Activated naive CD8-positive, alpha-beta T cell treated with anti-CD3 and anti-CD28 coated beads, Interleukin-2, amount 50 U/mL, for 24 hours (primary cell): Measurements from ENCODE around the gene ATG10.
"Not testable (repeated sequence)": the region's sequence is repeated elsewhere in the genome, so short reads cannot be mapped to it uniquely, and the experiment has no call there.

Experiments used
- ATAC-seq: fragments of 150-1000 bp; cut with Tn5 transposase; one replicate; pipeline ENCODE4 v1.10.0; 2021
- DNase-seq: peaks from one replicate; pipeline ENCODE4 v3.0.0; 2021
- H3K27ac Mint-ChIP-seq: one replicate; pipeline ENCODE4 v1.8.0; 2021; ENCODE audit warnings: mild to moderate bottlenecking, mixed read lengths
- H3K27me3 Mint-ChIP-seq: one replicate; pipeline ENCODE4 v1.8.0; 2021; ENCODE audit warnings: mixed read lengths
- H3K36me3 Mint-ChIP-seq: one replicate; pipeline ENCODE4 v1.8.0; 2021; ENCODE audit warnings: low read depth, mixed read lengths
- H3K4me1 Mint-ChIP-seq: one replicate; pipeline ENCODE4 v1.8.0; 2021; ENCODE audit warnings: mixed read lengths
- H3K4me3 Mint-ChIP-seq: one replicate; pipeline ENCODE4 v1.8.0; 2021; ENCODE audit warnings: mild to moderate bottlenecking, moderate library complexity, mixed read lengths
- H3K9me3 Mint-ChIP-seq: one replicate; pipeline ENCODE4 v1.8.0; 2021; ENCODE audit warnings: mixed read lengths

Gene ATG10

DNA sequence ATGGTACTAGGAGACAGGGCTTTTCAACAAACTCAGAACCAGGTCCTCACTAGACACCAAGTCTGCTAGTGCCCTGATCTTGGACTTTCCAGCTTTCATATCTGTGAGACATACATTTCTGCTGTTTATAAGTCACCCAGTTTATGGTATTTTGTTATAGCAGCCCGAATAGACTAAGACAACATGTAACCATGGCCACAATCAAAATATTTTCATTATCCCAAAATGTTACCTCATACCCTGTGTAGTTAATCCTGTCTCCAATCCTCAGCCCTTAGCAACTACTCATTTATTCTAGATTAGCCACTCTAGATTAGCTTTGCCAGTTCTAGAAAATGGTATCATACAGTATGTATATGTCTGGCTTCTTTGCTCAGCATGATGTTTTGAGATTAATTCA is 6.3 kb upstream of the ATG10 start:
- Mint-ChIP-seq H3K27ac (no peak overlapping the region), H3K36me3 (no peaks in the 10 kb centered on the region), H3K4me1 (no peaks in the 10 kb centered on the region), H3K27me3 (no peaks in the 10 kb centered on the region), H3K4me3 (no peak overlapping the region), H3K9me3 (no peaks in the 10 kb centered on the region)
- DNase-seq (no peak), ATAC-seq (no peak)

DNA sequence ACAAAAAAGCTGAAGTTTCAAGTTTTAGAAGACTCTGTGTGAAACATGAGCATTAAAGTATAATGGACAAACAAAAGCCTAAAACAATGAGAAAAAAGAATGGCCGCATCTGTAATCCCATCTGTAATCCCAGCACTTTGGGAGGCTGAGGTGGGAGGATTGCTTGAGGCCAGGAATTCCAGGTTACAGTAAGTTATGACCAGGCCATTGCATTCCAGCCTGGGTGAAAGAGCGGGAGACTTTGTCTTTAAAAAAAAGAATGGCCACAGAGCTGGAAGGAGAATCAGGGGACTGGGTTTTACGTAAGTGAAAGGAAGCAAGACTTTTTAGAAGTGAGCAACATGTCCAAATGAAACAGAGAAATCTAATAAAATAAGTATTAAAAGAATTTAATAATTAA is 2.6 kb upstream of the ATG10 start:
- Mint-ChIP-seq H3K27ac (no peak overlapping the region), H3K9me3 (no peaks in the 10 kb centered on the region), H3K4me1 (peaks cover 25% of the 10 kb centered on the region), H3K4me3 (no peak overlapping the region), H3K27me3 (no peaks in the 10 kb centered on the region), H3K36me3 (no peaks in the 10 kb centered on the region)
- DNase-seq, result no peak
- no peak for ATAC-seq

DNA sequence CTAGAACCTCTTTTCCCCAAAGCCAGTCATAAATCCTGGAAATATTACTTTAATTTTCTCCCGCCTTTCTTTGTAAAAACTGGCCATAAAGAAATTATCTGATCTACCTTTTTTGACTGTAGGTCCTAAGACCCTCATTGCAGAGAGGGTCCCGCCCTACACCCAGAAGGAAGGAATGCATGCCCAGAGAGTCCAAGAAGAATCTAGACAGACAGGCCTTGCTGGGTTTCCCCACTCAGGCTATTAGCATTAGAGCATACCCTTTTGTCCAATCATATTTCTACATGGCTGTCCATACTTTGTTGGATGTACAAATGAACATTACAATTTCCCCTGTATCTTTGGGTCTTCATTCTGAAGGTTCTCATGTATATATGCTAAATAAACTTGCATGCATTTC is 1.9 kb upstream of the ATG10 start:
- ATAC-seq (no peak), DNase-seq (no peak)
- H3K4me3 Mint-ChIP-seq, result no peak overlapping the region
- H3K27me3 Mint-ChIP-seq, result no peaks in the 10 kb centered on the region
- H3K36me3 Mint-ChIP-seq, result no peaks in the 10 kb centered on the region
- no peak overlapping the region for H3K27ac Mint-ChIP-seq
- no peaks in the 10 kb centered on the region for H3K9me3 Mint-ChIP-seq
- peaks cover 29% of the 10 kb centered on the region for H3K4me1 Mint-ChIP-seq

DNA sequence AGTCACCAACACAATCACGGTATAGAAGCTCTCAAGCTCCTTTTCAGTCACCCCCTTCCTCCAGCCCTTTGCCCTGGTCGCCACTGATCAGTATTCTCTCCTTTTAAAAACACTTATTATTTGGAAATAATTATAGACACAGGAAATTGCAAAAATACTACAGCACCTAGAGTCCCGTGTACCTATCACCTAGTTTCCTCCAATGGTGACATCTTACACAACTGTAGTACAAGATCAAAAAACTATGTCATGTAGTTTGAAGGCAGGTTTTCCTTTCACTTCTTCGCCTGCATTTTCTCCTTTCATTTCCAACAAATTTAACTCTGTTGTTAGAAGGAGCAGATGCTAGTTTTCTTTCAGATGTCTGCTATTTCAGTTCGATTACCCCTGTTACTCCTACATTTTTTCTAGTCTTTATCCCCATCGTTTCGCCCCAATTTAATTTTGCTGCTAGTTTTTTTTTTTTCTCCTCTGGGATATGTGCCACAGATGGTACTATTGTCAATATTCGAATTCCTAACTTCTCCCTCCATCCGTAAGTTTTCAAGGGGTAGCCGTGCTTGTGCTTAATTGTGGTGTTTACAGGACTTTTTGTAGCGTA is 612 bp upstream of the ATG10 start:
- no peak for ATAC-seq
- no peaks in the 10 kb centered on the region for H3K27me3 Mint-ChIP-seq
- H3K4me1 Mint-ChIP-seq, result peaks cover 29% of the 10 kb centered on the region
- peak overlapping the region; percentile 89 for H3K4me3 Mint-ChIP-seq
- H3K9me3 Mint-ChIP-seq, result no peaks in the 10 kb centered on the region
- peak; percentile 7 for DNase-seq
- peak overlapping the region; percentile 91 for H3K27ac Mint-ChIP-seq
- no peaks in the 10 kb centered on the region for H3K36me3 Mint-ChIP-seq

DNA sequence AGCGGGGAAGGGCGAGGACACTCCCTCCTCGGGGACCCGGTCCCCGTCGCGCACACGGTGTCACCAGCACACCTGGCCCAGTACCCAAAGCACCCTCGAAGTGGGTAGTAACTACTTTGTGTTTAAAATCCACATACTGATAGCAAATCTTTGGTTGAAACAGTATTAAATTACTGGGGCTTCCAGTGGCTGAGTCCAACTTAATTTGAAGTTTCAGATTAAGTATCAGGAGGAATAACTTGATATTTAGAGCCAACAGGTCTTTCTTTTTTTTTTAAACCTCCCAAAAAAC is 615 bp downstream of the ATG10 start:
- DNase-seq, result no peak
- H3K36me3 Mint-ChIP-seq, result peaks cover 6% of the 10 kb centered on the region
- H3K4me1 Mint-ChIP-seq, result peaks cover 29% of the 10 kb centered on the region
- no peak for ATAC-seq
- H3K4me3 Mint-ChIP-seq, result peak overlapping the region; percentile 78
- H3K27me3 Mint-ChIP-seq, result no peaks in the 10 kb centered on the region
- peak overlapping the region; percentile 55 for H3K27ac Mint-ChIP-seq
- no peaks in the 10 kb centered on the region for H3K9me3 Mint-ChIP-seq

DNA sequence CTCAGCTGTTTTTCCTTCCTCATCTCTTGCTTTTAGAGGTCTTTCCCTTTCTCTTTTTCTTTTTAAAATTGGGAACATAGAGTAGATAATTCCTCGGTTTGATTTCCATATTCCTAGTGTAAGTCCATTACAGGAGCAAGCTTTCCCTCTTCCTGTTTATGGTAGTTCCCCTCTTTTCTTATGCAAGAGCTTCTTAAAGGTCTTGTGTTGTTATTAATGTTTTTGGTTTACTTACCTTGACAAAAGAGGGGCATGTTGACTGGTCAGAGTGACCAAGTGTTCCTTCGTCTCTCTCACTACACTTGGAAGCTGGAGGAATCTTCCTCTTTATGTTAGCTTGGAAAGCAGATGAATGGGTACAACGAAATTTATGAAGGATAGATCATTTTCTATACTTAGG is 8.3 kb downstream of the ATG10 start:
- ATAC-seq, result no peak
- Mint-ChIP-seq H3K27me3 (no peaks in the 10 kb centered on the region), H3K27ac (no peak overlapping the region), H3K4me3 (no peak overlapping the region), H3K4me1 (no peaks in the 10 kb centered on the region), H3K36me3 (peaks cover 32% of the 10 kb centered on the region), H3K9me3 (no peaks in the 10 kb centered on the region)
- no peak for DNase-seq

DNA sequence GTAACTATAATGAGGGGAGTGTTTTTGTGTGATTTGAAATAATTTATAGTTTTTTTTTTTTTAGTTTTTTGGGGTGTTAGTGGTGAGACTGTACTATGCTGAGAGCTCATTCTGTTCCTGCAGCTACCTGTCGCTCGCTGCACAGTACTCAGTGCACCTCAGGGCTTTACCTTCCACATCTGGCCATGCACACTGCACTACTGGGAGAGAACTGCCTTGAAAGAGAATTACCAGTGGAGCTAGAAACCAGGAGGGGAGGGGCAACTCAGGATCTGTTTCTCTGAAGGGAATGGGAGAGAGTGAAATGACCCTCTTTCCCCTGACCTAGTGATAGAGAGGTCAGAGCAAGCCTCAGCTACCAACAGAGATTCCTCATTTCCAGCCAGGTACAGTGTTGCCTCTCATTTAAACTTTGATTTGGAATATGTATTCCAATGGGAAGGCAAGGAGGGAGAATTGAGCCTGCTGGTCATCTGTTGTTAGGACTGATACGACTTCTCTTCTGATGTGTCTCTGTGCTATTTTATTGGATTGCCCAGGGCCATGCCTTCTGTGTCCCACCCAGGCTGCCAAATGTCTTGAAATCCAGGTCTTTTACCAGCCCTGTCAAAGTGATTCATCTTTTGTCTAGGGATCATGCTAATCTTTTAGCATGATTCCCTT is 8.9 kb downstream of the ATG10 start:
- ATAC-seq (no peak), DNase-seq (no peak)
- no peaks in the 10 kb centered on the region for H3K27me3 Mint-ChIP-seq
- no peaks in the 10 kb centered on the region for H3K9me3 Mint-ChIP-seq
- no peak overlapping the region for H3K27ac Mint-ChIP-seq
- H3K4me3 Mint-ChIP-seq, result no peak overlapping the region
- peaks cover 34% of the 10 kb centered on the region for H3K36me3 Mint-ChIP-seq
- no peaks in the 10 kb centered on the region for H3K4me1 Mint-ChIP-seq

DNA sequence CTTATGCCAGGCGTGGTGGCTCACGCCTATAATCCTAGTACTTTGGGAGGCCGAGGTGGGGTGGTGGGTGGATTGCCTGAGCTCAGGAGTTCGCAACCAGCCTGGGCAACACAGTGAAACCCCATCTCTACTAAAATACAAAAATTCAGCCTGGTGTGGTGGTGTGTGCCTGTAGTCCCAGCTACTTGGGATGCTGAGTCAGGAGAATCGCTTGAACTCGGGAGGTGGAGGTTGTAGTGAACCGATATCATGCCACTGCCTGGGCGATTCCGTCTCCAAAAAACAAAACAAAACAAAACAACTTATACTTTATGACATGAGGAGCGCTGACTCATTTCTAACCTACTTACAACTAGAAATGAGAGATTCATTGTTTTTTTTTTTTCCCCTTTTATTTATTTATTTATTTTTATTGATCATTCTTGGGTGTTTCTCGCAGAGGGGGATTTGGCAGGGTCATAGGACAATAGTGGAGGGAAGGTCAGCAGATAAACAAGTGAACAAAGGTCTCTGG is 10.4 kb downstream of the ATG10 start:
- DNase-seq, H3K4me3 Mint-ChIP-seq, H3K27me3 Mint-ChIP-seq, H3K27ac Mint-ChIP-seq, H3K4me1 Mint-ChIP-seq, ATAC-seq, H3K9me3 Mint-ChIP-seq: not testable (repeated sequence)
- peaks cover 33% of the 10 kb centered on the region for H3K36me3 Mint-ChIP-seq

DNA sequence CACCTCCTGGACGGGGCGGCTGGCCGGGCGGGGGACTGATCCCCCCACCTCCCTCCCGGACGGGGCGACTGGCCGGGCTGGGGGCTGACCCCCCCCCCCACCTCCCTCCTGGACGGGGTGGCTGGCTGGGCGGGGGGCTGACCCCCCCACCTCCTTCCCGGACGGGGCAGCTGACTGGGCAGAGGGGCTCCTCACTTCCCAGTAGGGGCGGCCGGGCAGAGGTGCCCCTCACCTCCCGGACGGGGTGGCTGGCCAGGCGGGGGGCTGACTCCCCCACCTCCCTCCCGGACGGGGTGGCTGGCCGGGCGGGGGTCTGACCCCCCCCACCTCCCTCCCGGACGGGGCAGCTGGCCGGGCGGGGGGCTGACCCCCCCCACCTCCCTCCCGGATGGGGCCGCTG is 11.3 kb downstream of the ATG10 start:
- not testable (repeated sequence) for H3K27ac Mint-ChIP-seq, H3K4me1 Mint-ChIP-seq, H3K4me3 Mint-ChIP-seq, H3K27me3 Mint-ChIP-seq, DNase-seq, H3K9me3 Mint-ChIP-seq, ATAC-seq
- peaks cover 29% of the 10 kb centered on the region for H3K36me3 Mint-ChIP-seq

DNA sequence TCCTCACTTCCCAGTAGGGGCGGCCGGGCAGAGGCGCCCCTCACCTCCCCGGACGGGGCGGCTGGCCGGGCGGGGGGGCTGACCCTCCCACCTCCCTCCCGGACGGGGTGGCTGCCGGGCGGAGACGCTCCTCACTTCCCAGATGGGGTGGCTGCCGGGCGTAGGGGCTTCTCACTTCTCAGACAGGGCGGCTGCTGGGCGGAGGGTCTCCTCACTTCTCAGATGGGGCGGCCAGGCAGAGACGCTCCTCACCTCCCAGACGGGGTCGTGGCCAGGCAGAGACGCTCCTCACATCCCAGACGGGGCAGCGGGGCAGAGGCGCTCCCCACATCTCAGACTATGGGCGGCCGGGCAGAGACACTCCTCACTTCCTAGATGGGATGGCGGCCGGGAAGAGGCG is 11.7 kb downstream of the ATG10 start:
- not testable (repeated sequence) for DNase-seq, ATAC-seq, H3K4me3 Mint-ChIP-seq, H3K4me1 Mint-ChIP-seq, H3K27me3 Mint-ChIP-seq, H3K27ac Mint-ChIP-seq, H3K9me3 Mint-ChIP-seq
- peaks cover 25% of the 10 kb centered on the region for H3K36me3 Mint-ChIP-seq

DNA sequence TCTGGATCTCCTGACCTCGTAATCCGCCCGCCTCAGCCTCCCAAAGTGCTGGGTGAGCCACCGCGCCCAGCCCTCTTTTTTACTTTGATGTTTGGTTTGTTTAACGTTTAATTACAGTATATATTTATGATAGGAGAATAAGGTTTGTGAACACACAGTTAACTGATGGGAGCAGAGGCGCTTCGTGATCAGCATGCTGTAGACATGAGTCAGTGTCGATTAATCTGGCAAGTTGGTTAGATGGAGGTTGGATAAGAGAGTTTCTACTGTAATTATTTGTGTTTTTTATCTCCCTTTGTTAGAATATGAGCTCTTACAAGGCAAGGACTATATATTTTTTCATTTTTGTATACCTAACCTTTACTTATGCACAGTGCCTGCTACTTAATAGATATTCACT is 14.3 kb downstream of the ATG10 start:
- ATAC-seq (no peak), DNase-seq (no peak)
- no peaks in the 10 kb centered on the region for H3K27me3 Mint-ChIP-seq
- no peak overlapping the region for H3K4me3 Mint-ChIP-seq
- no peaks in the 10 kb centered on the region for H3K4me1 Mint-ChIP-seq
- H3K9me3 Mint-ChIP-seq, result no peaks in the 10 kb centered on the region
- no peak overlapping the region for H3K27ac Mint-ChIP-seq
- H3K36me3 Mint-ChIP-seq, result peaks cover 19% of the 10 kb centered on the region

DNA sequence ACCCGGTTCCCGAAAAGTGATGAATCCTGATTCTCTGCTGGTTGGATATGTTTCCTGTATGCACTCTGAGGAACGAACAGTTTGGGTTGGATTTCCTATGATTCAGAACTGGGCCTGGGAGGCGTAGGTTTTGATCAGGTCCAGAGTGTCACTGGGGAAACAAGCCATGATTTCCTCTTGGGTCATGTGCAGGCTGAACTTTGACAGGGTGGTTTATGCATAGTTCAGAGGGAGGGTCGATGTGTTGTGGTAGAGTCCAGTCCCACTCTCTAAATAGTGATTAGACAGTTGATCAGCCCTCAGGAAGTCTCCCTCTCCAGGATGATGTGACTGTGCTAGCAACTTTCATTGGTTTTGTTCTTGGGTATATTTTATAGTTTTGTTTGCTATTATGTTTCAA is 17.4 kb downstream of the ATG10 start:
- Mint-ChIP-seq H3K9me3 (no peaks in the 10 kb centered on the region), H3K4me3 (no peak overlapping the region), H3K36me3 (peaks cover 17% of the 10 kb centered on the region), H3K27ac (no peak overlapping the region), H3K4me1 (peaks cover under 1% of the 10 kb centered on the region), H3K27me3 (no peaks in the 10 kb centered on the region)
- no peak for DNase-seq
- no peak for ATAC-seq

DNA sequence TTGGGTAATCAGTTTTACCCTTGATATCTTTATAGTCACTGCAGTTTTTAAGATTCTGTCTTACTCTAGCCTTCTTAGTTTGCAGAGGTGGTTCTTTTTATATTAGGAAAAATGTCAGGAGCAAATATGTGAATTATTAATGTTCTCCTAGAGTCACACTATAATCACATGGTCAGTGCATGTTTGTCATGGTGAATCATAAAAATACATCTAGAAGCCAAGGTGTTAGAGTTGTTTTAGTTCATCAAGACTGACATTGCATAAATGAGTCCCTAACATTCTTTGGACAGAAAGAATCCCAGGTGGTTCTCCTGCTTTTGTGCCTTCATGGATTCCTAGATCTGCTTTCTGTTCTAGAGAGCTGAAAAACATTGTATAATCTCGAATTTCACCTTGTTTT is 22.9 kb downstream of the ATG10 start:
- peaks cover 26% of the 10 kb centered on the region for H3K9me3 Mint-ChIP-seq
- DNase-seq, result no peak
- ATAC-seq, result no peak
- peaks cover 5% of the 10 kb centered on the region for H3K4me1 Mint-ChIP-seq
- no peaks in the 10 kb centered on the region for H3K27me3 Mint-ChIP-seq
- peaks cover 44% of the 10 kb centered on the region for H3K36me3 Mint-ChIP-seq
- no peak overlapping the region for H3K27ac Mint-ChIP-seq
- no peak overlapping the region for H3K4me3 Mint-ChIP-seq

DNA sequence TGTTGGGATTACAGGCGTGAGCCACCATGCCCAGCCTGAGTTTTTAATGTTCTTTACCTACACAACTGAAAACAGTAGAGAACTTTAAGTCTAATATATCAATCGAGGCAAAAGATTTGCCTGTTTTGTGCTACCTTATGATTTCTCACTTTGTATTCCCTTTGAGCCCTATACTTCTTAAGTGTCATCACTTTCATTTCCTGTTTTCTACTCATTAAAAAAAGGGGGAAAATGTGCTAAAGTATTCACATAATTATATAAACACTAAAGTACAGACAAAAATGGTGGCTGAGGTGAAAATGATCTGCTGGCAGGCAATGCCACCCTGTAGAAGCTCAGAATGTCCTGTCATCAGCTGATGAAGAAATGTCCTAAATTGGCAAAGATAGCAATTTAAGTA is 23.6 kb downstream of the ATG10 start:
- H3K4me3 Mint-ChIP-seq, result no peak overlapping the region
- no peak overlapping the region for H3K27ac Mint-ChIP-seq
- peaks cover 47% of the 10 kb centered on the region for H3K36me3 Mint-ChIP-seq
- peaks cover 30% of the 10 kb centered on the region for H3K9me3 Mint-ChIP-seq
- H3K27me3 Mint-ChIP-seq, result no peaks in the 10 kb centered on the region
- no peak for ATAC-seq
- H3K4me1 Mint-ChIP-seq, result peaks cover 5% of the 10 kb centered on the region
- DNase-seq, result no peak

DNA sequence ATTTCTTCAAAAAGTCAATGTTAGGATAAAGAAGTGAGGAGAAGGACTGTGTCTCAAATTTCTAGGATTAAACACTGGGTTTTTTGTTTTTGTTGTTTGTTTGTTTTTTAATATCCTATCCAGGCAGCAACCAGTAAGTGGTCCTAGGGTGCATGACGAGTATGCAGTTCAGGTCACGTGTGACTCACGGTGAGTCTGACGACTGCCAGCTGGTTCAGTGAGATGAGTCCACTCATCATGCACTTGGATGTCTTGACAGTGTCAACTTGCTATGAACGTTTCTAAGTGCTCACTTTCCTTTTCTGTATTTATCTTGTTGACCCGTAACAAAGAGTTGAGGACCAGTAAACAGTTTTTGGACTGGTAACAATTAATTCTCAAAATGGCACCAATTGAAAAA is 32.7 kb downstream of the ATG10 start:
- no peak overlapping the region for H3K4me3 Mint-ChIP-seq
- DNase-seq (no peak), ATAC-seq (no peak)
- H3K36me3 Mint-ChIP-seq, result peaks cover 5% of the 10 kb centered on the region
- no peak overlapping the region for H3K27ac Mint-ChIP-seq
- no peaks in the 10 kb centered on the region for H3K4me1 Mint-ChIP-seq
- H3K9me3 Mint-ChIP-seq, result peaks cover 5% of the 10 kb centered on the region
- no peaks in the 10 kb centered on the region for H3K27me3 Mint-ChIP-seq

DNA sequence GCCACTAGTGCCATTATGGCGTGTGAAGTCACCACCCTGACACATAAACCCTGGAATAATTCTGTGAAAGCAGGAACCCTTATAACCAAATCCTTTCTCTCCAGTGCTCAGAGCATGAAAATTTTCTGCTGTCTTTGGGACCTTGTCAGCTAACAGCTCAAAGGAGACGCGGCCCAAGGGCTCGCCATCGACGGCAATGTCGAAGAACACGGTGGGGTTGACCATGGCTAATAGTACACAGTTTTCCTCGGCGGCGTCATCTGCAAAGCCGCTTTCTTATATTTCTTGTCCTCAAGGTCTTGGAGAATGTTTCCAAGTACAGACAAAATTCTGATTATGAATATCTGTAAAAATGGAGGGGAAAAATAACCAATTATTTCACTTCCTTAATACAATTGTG is 38.0 kb downstream of the ATG10 start:
- not testable (repeated sequence) for H3K4me1 Mint-ChIP-seq, H3K9me3 Mint-ChIP-seq, DNase-seq, H3K27ac Mint-ChIP-seq, ATAC-seq, H3K27me3 Mint-ChIP-seq, H3K4me3 Mint-ChIP-seq
- peaks cover 11% of the 10 kb centered on the region for H3K36me3 Mint-ChIP-seq
